ENCODE data around the gene SPACA6. TPM values are rescaled to one million over a fixed set of nuclear protein-coding genes. Genes with fewer than 3 reads are reported as not detected.

SPACA6 gene
- total RNA-seq, 2 experiments from 2014 or later = 2.5 to 12.5 TPM

- ChIA-PET POLR2A (no interaction called here), CTCF (ENCODE audit: unreplicated experiment) (no interaction called here)
- no peak overlapping the region for H3K4me3 ChIP-seq (ENCODE audit: low read depth, low read length, poor library complexity, severe bottlenecking)
- H3K36me3 ChIP-seq (ENCODE audit: insufficient read depth, low read length) = no peaks in the 10 kb centered on the region
- no peaks in the 10 kb centered on the region for H3K9me2 ChIP-seq (ENCODE audit: insufficient read depth, low read length)
- no peak overlapping the region for H3K27ac ChIP-seq (ENCODE audit: low read depth, low read length, poor library complexity, severe bottlenecking)
- H2AFZ ChIP-seq (ENCODE audit: low read length) = 0 out of 2 replicates have a peak overlapping the region, but pooled peaks have one; percentile 73
- H3K9me3 ChIP-seq (ENCODE audit: low read length) = peaks cover 12% of the 10 kb centered on the region
- no peak for DNase-seq (ENCODE audit: low spot score)
- intact Hi-C loops (cut with micrococcal nuclease; ENCODE audit: unreplicated experiment) = no loop called here
- peaks cover 15% of the 10 kb centered on the region for H3K4me1 ChIP-seq (ENCODE audit: insufficient read depth, low read length, poor library complexity, severe bottlenecking)
- no peaks in the 10 kb centered on the region for H4K20me1 ChIP-seq (ENCODE audit: insufficient read depth, low read length)
- H3K4me2 ChIP-seq (ENCODE audit: low read length) = peak overlapping the region; percentile 53; the same call in 1 of the 2 replicates
- no peaks in the 10 kb centered on the region for H3K79me2 ChIP-seq (ENCODE audit: insufficient read depth, low read depth, low read length)
- no TSS peak for BruUV-seq (replicated peaks)
- TF ChIP-seq EZH2phosphoT487 (IDR thresholded peaks at IDR 0.05; ENCODE audit: borderline replicate concordance, low read depth, low read length) (no peak), CTCF (conservative IDR thresholded peaks at IDR 0.05; ENCODE audit: low read length) (no peak)
Measured at GRCh38 chr19:51689751-51690453, 3.2 kb upstream of the SPACA6 start.

GRCh38 chr19:51690454-51691073, 2.6 kb upstream of the SPACA6 start:
- Histone ChIP-seq H3K4me2 (ENCODE audit: low read length) (peak overlapping the region; percentile 53), H3K36me3 (ENCODE audit: insufficient read depth, low read length) (no peaks in the 10 kb centered on the region), H3K4me3 (ENCODE audit: low read depth, low read length, poor library complexity, severe bottlenecking) (peak overlapping the region; percentile 17), H3K9me3 (ENCODE audit: low read length) (peaks cover 7% of the 10 kb centered on the region; the same call in 1 of the 2 replicates), H3K27ac (ENCODE audit: low read depth, low read length, poor library complexity, severe bottlenecking) (no peak overlapping the region), H3K9me2 (ENCODE audit: insufficient read depth, low read length) (no peaks in the 10 kb centered on the region), H3K4me1 (ENCODE audit: insufficient read depth, low read length, poor library complexity, severe bottlenecking) (peaks cover 15% of the 10 kb centered on the region), H2AFZ (ENCODE audit: low read length) (peak overlapping the region; percentile 73), H4K20me1 (ENCODE audit: insufficient read depth, low read length) (no peaks in the 10 kb centered on the region), H3K79me2 (ENCODE audit: insufficient read depth, low read depth, low read length) (no peaks in the 10 kb centered on the region)
- DNase-seq (ENCODE audit: low spot score) = peak; percentile 31
- intact Hi-C loops (cut with micrococcal nuclease; ENCODE audit: unreplicated experiment) = no loop called here
- ChIA-PET POLR2A (no interaction called here), CTCF (ENCODE audit: unreplicated experiment) (no interaction called here)
- BruUV-seq (replicated peaks) = no TSS peak
- TF ChIP-seq EZH2phosphoT487 (IDR thresholded peaks at IDR 0.05; ENCODE audit: borderline replicate concordance, low read depth, low read length) (no peak), CTCF (conservative IDR thresholded peaks at IDR 0.05; ENCODE audit: low read length) (no peak)

GRCh38 chr19:51691074-51691583, 2.0 kb upstream of the SPACA6 start:
- ChIA-PET POLR2A (no interaction called here), CTCF (ENCODE audit: unreplicated experiment) (no interaction called here)
- H3K27ac ChIP-seq (ENCODE audit: low read depth, low read length, poor library complexity, severe bottlenecking) = no peak overlapping the region
- no peak for DNase-seq (ENCODE audit: low spot score)
- H3K4me2 ChIP-seq (ENCODE audit: low read length) = peak overlapping the region; percentile 53
- H2AFZ ChIP-seq (ENCODE audit: low read length) = peak overlapping the region; percentile 73
- BruUV-seq (replicated peaks) = no TSS peak
- peak overlapping the region; percentile 17 for H3K4me3 ChIP-seq (ENCODE audit: low read depth, low read length, poor library complexity, severe bottlenecking)
- H3K36me3 ChIP-seq (ENCODE audit: insufficient read depth, low read length) = no peaks in the 10 kb centered on the region
- H3K9me2 ChIP-seq (ENCODE audit: insufficient read depth, low read length) = no peaks in the 10 kb centered on the region
- H4K20me1 ChIP-seq (ENCODE audit: insufficient read depth, low read length) = no peaks in the 10 kb centered on the region
- H3K9me3 ChIP-seq (ENCODE audit: low read length) = 0 out of 2 replicates have a peak, but pooled peaks cover 7% of the 10 kb centered on the region
- peaks cover 15% of the 10 kb centered on the region for H3K4me1 ChIP-seq (ENCODE audit: insufficient read depth, low read length, poor library complexity, severe bottlenecking)
- no peaks in the 10 kb centered on the region for H3K79me2 ChIP-seq (ENCODE audit: insufficient read depth, low read depth, low read length)
- intact Hi-C loops (cut with micrococcal nuclease; ENCODE audit: unreplicated experiment) = no loop called here
- no peak for TF ChIP-seq CTCF (conservative IDR thresholded peaks at IDR 0.05; ENCODE audit: low read length)
- TF ChIP-seq EZH2phosphoT487 (IDR thresholded peaks at IDR 0.05; ENCODE audit: borderline replicate concordance, low read depth, low read length) = no peak

Data from OCI-LY7 (cell line).